ENCODE results near the gene TNFRSF19.

DNA sequence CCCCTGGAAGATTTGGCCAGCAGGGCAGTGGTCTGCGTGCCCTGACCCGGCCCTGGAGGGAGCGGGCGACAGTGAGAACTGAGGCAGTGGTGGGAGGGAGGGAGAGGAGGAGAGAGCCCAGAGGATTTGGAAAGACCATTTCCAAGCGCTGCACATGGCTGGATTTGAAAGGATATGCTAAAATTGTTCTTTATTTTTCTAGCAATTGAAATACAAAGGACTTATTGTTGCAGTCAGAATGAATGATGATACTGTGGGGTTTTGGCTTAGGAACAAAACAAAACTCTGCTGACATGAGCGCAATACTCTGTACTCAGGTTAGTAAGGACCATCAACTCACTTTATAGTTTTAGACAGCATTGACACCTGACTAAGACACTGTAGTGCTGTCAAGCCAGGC, 69.5 kb downstream of the TNFRSF19 start:
- TF ChIP-seq CTCF (IDR thresholded peaks at IDR 0.05; ENCODE audit: low read depth, low read length) (no peak), POLR2A (IDR thresholded peaks at IDR 0.05; ENCODE audit: extremely low read depth, insufficient read length) (no peak), MAX (IDR thresholded peaks at IDR 0.05; ENCODE audit: low read depth, low read length) (no peak), MYC (IDR thresholded peaks at IDR 0.05; ENCODE audit: low read depth, low read length) (no peak)
